EL (cell line): Measurements from ENCODE around the gene R3HDM2.

Experiments used
- DNase-seq: peaks from one replicate; pipeline ENCODE4 v3.0.0-alpha.2; 2016

R3HDM2 gene

GRCh38 chr12:57430931-57431566 lies at the start of gene R3HDM2:
R3HDM2 (minus strand) TSS chr12:57431043; CDS start chr12:57310428, 120,615 bp downstream.
- peak; percentile 95 for DNase-seq

GRCh38 chr12:57479376-57480115 lies 48.7 kb upstream of the R3HDM2 start, which contains the start of gene ARHGAP9:
ARHGAP9 (minus strand) TSS chr12:57479866; CDS start chr12:57479406, 460 bp downstream.
- no peak for DNase-seq

GRCh38 chr12:57479043-57479375 lies 48.2 kb upstream of the R3HDM2 start:
- DNase-seq: no peak

GRCh38 chr12:57477710-57478681 lies 47.2 kb upstream of the R3HDM2 start:
- DNase-seq: no peak

GRCh38 chr12:57476993-57477709 lies 46.3 kb upstream of the R3HDM2 start:
- DNase-seq: no peak

GRCh38 chr12:57476162-57476992 lies 45.5 kb upstream of the R3HDM2 start:
- DNase-seq: no peak

GRCh38 chr12:57475271-57476161 lies 44.7 kb upstream of the R3HDM2 start:
- peak; percentile 39 for DNase-seq

GRCh38 chr12:57474862-57475261 lies 44.0 kb upstream of the R3HDM2 start:
- DNase-seq: no peak

- DNase-seq: no peak
These were observed 43.6 kb upstream of the R3HDM2 start for GRCh38 chr12:57474430-57474829.

- DNase-seq: no peak
These were observed 43.0 kb upstream of the R3HDM2 start for GRCh38 chr12:57473886-57474285.

GRCh38 chr12:57473392-57473791 lies 42.5 kb upstream of the R3HDM2 start:
- DNase-seq: no peak

GRCh38 chr12:57472391-57472790 lies 41.5 kb upstream of the R3HDM2 start:
- DNase-seq: no peak

- no peak for DNase-seq
These were observed 40.8 kb upstream of the R3HDM2 start for GRCh38 chr12:57471661-57472060.

GRCh38 chr12:57470970-57471656 lies 40.3 kb upstream of the R3HDM2 start:
- DNase-seq: no peak

GRCh38 chr12:57470286-57470969 lies 39.6 kb upstream of the R3HDM2 start:
- DNase-seq: no peak

GRCh38 chr12:57469296-57470164 lies 38.7 kb upstream of the R3HDM2 start:
- no peak for DNase-seq

GRCh38 chr12:57467915-57468314 lies 37.1 kb upstream of the R3HDM2 start:
- no peak for DNase-seq

GRCh38 chr12:57467212-57467874 lies 36.5 kb upstream of the R3HDM2 start:
- DNase-seq: no peak
